Caki2 (cell line): ENCODE measurements around the gene TPTE2. TPM values are rescaled to one million over a fixed set of nuclear protein-coding genes. Genes with fewer than 3 reads are reported as not detected.
"Not testable (repeated sequence)": the region's sequence is repeated elsewhere in the genome, so short reads cannot be mapped to it uniquely, and the experiment has no call there.

Experiments used
- DNase-seq: peaks from one replicate; pipeline ENCODE4 v3.0.0-alpha.2; 2015; ENCODE audit warnings: low read depth
- in situ Hi-C: cut with HindIII; loops from 2 replicates; pipeline ENCODE4 v1.10.0; 2016; ENCODE audit warnings: low sequenced_read_pairs, low pct_unique_long_range_greater_than_20kb, mixed read lengths
- total RNA-seq: library from RNA; depleted of rRNA; stranded (reverse); fragments of >200 nt; shearing (Covaris generic); gene quantifications from 2 replicates; pipeline ENCODE4 v1.2.3, GENCODE V29; 2014; ENCODE audit warnings: low replicate concordance

TPTE2 gene
- total RNA-seq, 1 experiment from 2014 or later: not detected

GRCh38 chr13:19575230-19575629 is 13.9 kb upstream of the TPTE2 start:
- in situ Hi-C loops: no loop called here

GRCh38 chr13:19573120-19573716 is 11.9 kb upstream of the TPTE2 start:
- in situ Hi-C loops: no loop called here
- no peak for DNase-seq

More at GRCh38 chr13:19575230-19575629, 13.9 kb upstream of the TPTE2 start:
- no peak for DNase-seq

DNA sequence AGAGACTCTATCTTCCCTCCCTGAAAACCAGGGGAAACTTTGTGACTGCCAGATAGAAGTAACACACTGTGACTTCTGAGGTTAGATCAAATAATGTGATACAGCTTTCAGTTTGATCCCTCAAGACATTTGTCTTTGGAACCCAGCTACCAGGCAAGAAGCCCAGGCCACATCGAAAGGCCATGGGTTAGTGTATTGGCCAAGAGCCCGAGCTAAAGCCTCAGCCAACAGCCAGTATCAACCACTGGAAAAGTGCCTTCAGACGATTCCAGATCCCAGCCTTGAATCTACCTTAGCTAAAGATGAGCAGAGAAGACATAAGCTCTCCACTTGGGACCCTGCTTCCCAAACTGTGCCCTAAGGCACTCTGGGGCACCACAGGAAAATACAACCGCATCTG is 10.9 kb upstream of the TPTE2 start:
- no peak for DNase-seq
- in situ Hi-C loops: no loop called here

- no peak for DNase-seq
- in situ Hi-C loops: no loop called here
Observed at GRCh38 chr13:19567820-19568534, 6.6 kb upstream of the TPTE2 start.

GRCh38 chr13:19561585-19561984 is 253 bp upstream of the TPTE2 start:
- in situ Hi-C loops: no loop called here

DNA sequence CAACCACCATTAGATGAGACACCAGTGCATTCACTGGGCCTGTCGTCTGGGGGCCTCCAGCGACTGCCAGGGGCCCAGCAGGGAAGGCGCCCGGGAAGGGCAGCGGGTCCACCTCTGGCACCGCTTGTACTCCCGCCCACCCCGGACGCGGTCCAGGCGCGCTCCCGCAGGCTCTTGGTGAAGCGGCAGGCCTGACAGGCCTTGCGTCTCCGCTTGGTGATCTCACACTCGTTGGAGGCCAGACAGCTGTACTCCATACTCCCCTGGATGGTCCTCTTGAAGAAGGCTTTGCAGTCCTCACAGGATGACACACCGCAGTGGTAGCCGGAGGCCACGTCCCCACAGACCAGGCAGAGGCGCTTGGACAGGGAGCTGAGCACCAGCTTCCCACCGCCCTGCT is 660 bp downstream of the TPTE2 start:
- DNase-seq, in situ Hi-C loops: not testable (repeated sequence)

More at GRCh38 chr13:19561585-19561984, 253 bp upstream of the TPTE2 start:
- no peak for DNase-seq

GRCh38 chr13:19559739-19560138 is 1.6 kb downstream of the TPTE2 start:
- DNase-seq, in situ Hi-C loops: not testable (repeated sequence)

- DNase-seq, in situ Hi-C loops: not testable (repeated sequence)
Observed at GRCh38 chr13:19557287-19557686, 4.0 kb downstream of the TPTE2 start.

DNA sequence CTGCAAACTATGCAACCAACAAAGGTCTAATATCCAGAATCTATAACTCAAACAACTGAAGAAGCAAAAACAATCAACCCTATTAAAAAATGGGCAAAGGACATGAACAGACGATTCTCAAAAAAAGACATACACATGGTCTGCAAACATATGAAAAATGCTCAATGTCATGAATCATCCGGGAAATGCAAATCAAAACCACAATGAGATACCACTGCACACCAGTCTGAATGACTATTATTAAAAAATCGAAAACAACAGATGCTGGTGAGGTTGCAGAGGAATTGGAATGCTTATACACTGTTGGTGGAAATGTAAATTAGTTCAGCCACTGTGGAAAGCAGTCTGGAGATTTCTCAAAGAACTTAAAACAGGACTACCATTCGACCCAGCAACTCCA is 12.1 kb downstream of the TPTE2 start:
- in situ Hi-C loops, DNase-seq: not testable (repeated sequence)

- DNase-seq: not testable (repeated sequence)
Observed at GRCh38 chr13:19525634-19526033, 35.7 kb downstream of the TPTE2 start.

DNA sequence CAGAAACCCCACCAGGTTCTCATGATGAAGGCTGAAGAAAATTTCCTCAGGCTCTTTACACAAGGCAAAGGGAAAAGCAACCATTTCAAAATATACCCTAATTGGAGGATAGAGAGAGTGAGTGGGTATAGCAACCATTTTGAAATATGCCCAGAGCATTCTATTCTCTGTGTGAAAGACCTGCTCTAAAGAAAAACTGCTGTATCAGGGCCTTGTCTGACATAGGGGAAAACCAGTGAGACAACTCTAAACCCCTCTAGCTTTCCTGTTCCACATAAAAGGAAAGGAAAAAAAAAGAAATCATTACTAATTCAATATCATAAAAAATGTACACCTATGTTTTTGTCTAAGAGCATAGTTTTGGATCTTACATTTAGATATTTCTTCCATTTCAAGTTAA is 42.3 kb downstream of the TPTE2 start:
- DNase-seq: no peak
- in situ Hi-C loops: no loop called here

More at GRCh38 chr13:19525634-19526033, 35.7 kb downstream of the TPTE2 start:
- in situ Hi-C loops: not testable (repeated sequence)

GRCh38 chr13:19507623-19508022 is 53.7 kb downstream of the TPTE2 start:
- in situ Hi-C loops, DNase-seq: not testable (repeated sequence)

DNA sequence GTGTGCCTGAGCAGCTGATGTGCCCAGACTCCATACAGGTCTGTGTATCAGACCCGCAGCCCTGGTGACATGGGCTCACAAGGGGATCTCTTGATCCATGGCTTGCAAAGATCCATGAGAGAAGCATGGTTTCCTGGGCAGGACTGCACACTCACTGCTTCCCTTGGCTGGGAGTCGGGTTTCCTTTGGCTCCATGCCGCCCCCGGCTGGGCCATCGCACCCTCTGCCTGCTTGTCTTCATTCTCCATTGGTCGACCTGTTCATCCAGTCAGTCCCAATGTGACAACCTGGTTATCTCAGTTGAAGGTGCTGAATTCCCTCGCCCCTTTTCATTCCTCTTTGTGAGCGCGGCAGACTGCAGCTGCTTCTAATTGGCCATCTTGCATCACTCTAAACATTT is 101.2 kb downstream of the TPTE2 start:
- in situ Hi-C loops, DNase-seq: not testable (repeated sequence)

- DNase-seq: peak; percentile 4
- in situ Hi-C loops: not testable (repeated sequence)
Observed at GRCh38 chr13:19439056-19439686, 122.2 kb downstream of the TPTE2 start.

- DNase-seq, in situ Hi-C loops: not testable (repeated sequence)
Observed at GRCh38 chr13:19437780-19438179, 123.6 kb downstream of the TPTE2 start.

DNA sequence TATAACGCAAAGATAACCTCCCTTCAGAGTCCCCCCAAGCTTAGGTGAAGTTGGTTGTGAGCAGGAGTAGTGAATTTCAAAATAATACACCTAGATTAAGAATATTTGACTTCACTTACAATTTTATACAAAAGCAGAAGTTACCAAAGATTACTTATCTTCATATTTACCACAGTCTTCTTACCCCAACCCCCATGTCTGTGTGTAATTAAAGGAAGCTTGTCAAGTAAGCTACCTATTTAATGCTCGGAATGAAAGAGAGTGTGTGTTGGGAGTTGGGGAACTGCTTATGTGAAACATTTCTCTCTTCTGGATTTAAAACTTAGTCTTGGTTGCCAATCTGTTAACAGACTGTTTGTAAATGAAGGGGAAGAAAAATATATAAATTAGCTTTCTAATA is 139.1 kb downstream of the TPTE2 start:
- in situ Hi-C loops: not testable (repeated sequence)

GRCh38 chr13:19412494-19412893 is 148.8 kb downstream of the TPTE2 start:
- DNase-seq, in situ Hi-C loops: not testable (repeated sequence)

More for the DNA sequence above, 139.1 kb downstream of the TPTE2 start:
- not testable (repeated sequence) for DNase-seq

- in situ Hi-C loops, DNase-seq: not testable (repeated sequence)
Observed at GRCh38 chr13:19382746-19383511, 178.4 kb downstream of the TPTE2 start.
